GM19023 (cell line): ENCODE measurements around the gene SLC6A2.
A peak's percentile ranks its signal among the peaks of the same experiment; 100 is the strongest.

Experiments
- ATAC-seq: cut with Tn5 transposase; IDR thresholded peaks from one replicate; pipeline ENCODE4 v1.9.1; 2021; ENCODE audit warnings: mild to moderate bottlenecking, moderate library complexity; ENCODE audit not compliant: unreplicated experiment

SLC6A2 gene

DNA sequence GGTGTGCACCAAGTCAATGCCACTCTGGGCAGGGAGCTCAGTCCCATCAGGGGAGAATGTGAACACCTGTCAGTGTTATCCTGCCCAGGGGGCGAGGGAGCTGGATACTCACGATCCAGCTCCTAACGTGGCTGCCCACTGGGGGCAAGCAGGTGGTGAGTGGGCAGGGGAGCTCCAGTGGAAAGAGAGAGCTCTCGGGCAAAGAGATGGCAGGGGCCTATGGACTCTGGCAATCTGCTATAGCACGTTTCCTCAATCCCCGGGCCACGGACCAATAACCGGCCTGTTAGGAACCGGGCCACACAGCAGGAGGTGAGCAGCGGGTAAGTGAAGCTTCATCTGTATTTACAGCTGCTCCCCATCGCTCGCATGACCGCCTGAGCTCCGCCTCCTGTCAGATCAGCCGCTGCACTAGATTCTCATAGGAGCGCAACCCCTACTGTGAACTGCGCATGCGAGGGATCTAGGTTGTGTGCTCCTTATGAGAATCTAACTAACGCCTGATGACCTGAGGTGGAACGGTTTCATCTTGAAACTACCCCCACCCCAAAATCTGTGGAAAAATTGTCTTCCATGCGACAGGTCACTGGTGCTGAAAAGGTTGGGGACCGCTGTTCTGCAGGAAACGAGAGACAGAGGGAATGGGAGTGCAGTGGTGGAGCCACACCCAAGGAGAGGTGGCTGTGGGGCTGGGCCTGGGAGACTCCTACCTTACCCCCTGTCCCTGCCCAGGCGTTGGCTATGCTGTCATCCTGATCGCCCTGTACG is 15.6 kb downstream of the SLC6A2 start:
- no peak for ATAC-seq

GRCh38 chr16:55671974-55672280 is 16.1 kb downstream of the SLC6A2 start:
- ATAC-seq = no peak

GRCh38 chr16:55672471-55672870 is 16.7 kb downstream of the SLC6A2 start:
- no peak for ATAC-seq

- ATAC-seq = no peak
Measured at GRCh38 chr16:55678161-55678821, 22.5 kb downstream of the SLC6A2 start.

DNA sequence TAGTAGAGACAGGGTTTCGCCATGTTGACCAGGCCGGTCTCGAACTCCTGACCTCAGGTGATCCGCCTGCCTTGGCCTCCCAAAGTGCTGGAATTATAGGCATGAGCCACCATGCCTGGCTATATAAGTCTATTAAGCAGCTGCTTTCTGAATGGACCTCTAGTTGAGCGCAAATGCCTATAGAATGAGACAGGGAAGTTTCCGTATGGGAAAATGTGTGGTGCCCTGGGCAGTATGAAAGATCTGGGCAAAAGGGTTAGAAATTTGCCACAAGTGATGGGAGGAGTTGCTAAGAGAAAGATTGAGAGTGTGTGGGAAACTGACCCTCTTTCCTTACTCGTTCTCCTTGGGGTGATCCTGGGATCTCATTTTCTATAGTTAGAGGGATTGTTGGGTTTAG is 26.3 kb downstream of the SLC6A2 start:
- no peak for ATAC-seq

DNA sequence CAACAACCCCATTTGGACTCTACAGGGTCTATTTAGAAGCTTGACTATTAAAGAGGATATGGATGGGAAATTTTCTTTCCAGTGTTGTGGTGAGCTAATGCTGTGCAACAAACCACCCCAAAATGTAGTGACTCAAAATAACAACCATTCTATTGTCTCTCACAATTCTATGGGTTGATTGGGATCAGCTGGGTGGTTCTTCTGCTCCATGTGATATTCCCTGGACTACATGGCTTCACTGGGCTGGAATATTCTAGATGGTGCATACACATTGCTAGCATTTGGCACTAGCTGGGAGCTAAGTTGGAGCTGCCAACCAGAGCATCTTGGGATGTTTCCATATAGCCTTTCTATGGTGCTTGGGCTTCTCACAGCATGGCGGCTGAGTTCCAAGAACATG is 30.2 kb downstream of the SLC6A2 start:
- no peak for ATAC-seq

DNA sequence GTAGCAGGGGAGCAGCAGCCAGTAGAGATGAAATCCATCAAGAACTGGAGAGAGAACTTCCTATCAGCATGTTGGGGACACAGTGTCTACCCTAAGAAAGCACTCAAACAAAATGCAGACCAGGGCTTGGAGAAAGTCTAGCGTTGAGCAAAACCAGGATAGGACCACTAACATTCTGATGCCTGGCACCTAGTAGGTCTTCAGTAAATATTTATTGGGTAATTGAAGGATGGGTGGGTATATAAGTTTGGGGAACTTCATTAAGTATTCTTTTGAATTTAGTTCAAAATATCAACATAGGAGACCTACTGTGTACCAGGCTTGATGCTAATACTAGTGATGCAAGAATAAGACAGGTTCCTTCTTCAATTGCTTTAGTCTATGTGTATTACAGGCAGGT is 30.9 kb downstream of the SLC6A2 start:
- ATAC-seq = no peak

DNA sequence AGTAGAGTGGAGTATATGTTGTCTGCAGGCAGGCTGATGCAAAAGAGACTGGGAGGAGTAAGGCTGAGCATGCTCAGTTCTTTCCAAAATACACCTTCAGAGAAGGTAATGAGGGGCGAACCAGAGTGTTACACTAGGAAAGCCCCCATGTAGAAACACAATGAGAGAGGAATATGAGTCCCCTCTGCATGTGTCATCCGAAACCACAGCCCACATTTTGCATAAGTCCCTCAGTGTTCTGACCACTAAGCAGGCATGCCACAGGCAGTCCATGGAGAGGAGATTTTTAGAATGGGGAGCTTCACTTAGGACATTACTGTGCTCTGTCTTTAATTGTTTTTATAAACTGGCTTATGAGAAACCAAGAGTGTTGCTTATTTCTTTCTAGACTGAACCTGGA is 32.0 kb downstream of the SLC6A2 start:
- no peak for ATAC-seq

- ATAC-seq = no peak
Measured at GRCh38 chr16:55690841-55691240, 35.1 kb downstream of the SLC6A2 start.

- no peak for ATAC-seq
Measured at GRCh38 chr16:55691771-55692170, 36.0 kb downstream of the SLC6A2 start.

DNA sequence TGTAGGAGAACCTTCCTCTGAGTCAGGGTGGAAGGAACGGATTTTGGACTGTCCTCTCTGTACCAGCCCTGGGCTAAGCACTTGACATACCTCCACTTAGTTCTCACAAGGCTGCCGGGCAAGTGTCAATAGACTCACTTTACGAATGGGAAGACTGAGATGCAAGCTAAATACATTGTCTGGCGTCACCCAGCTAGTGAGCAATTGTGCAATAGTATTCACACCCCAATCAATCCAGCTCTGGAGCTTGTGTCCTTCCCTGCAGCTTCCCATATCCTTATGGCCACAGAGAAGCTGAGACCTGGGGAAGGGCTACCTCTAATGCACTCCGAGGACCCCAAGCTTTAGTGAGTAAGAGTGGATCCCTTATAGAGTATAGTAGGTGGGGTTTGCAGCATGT is 39.8 kb downstream of the SLC6A2 start:
- ATAC-seq = no peak

DNA sequence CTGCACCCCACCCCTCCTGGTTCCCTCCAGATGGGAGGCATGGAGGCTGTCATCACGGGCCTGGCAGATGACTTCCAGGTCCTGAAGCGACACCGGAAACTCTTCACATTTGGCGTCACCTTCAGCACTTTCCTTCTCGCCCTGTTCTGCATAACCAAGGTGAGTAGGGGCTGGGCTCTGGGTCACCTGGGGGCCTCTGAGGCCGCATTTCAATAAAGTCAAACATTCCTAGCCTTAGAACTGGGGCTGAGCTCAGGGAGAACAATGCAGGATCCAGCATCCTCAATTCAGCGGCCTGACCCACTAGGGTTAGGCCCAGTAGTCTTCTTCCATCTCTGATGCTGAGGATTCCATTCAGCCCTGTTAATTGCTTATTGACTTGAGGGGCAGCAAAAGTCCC is 42.1 kb downstream of the SLC6A2 start:
- no peak for ATAC-seq

DNA sequence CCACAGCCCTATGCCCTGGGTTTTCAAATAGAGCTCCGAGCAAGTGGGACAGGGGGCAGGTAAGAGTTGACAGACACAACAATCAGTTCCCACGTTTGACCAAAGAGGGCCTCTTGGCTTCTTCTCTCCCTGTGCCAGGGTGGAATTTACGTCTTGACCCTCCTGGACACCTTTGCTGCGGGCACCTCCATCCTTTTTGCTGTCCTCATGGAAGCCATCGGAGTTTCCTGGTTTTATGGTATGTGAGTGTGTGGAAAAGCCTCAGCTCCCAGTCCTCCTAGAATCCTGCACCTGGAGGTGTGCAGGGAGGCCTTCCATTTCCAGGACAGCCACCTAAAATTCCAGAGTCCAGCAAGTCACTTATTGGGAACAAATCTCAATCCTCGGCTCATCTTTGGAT is 42.5 kb downstream of the SLC6A2 start:
- no peak for ATAC-seq

DNA sequence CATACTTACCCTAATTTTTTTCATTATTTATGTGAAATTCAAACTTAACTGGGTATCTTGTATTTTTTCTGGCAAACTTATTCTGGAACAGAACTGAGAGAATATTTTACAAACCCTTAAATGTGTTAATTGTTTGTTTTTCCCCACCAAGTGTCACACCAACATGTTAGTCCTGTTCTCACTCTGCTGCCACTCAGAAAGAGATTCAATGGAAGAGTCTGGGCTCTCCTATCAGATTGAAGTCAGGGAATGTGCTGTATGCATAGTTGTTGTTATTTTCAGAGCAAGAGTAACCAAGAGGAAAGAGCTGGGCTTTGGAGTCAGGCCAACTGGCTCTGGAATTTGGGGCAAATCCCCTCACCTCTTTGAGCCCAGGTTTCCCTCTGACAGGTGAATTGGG is 43.2 kb downstream of the SLC6A2 start:
- ATAC-seq = no peak

GRCh38 chr16:55699616-55700015 is 43.8 kb downstream of the SLC6A2 start:
- no peak for ATAC-seq

GRCh38 chr16:55700067-55700466 is 44.3 kb downstream of the SLC6A2 start:
- no peak for ATAC-seq

DNA sequence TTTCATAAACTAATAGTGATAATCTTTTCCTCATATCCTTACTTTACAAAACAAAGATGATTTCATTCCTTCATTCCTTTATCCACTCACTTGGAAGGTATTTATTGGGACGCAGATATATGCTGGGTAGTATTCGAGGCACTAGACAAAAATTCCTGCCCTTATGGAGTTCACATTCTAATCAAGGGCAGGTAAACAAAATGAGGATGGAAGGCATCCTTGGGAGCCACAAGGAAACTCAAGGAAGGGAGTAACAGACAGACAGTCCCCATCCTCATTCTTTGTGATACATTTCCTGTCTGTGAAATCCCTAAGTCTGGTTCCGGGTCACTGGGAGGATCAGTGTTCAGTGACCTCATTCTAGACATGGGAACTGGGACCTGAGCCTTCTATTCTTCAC is 45.2 kb downstream of the SLC6A2 start:
- ATAC-seq = no peak

GRCh38 chr16:55701442-55702319 is 45.9 kb downstream of the SLC6A2 start:
- peak; percentile 78 for ATAC-seq

- no peak for ATAC-seq
Measured at GRCh38 chr16:55703003-55704001, 47.5 kb downstream of the SLC6A2 start.

DNA sequence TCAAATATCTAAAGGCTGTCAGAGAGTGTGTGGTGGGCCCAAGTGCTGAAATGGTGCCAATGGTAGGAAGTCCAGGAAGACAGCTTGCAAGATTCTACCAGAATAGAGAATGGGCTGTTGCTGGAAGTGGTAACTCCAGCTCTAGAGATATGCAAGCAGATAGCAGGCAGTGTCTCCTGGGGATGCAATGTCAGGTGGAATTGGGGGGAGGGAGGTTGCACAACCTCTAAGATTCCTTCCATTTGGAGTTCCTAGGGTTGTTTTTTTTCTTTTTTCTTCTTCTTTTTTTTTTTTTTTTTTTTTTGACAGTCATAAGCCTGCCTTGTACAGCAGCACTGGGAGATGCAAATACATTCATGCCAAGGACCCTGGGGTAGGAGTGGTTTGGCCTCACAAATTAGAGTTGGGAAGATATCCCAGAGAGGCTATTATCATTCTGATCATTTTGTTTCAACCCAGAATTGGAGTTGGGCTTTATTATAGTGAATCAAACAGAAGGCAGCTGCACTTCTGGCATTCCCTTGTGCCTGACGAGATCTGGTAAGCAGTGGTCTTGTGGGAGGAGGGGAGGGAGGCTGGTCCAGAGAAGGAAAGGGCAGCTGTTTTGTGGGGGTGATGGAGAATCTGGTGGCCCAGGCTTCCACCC is 51.1 kb downstream of the SLC6A2 start:
- no peak for ATAC-seq
